ENCODE measurements around the gene MBD5.

DNA sequence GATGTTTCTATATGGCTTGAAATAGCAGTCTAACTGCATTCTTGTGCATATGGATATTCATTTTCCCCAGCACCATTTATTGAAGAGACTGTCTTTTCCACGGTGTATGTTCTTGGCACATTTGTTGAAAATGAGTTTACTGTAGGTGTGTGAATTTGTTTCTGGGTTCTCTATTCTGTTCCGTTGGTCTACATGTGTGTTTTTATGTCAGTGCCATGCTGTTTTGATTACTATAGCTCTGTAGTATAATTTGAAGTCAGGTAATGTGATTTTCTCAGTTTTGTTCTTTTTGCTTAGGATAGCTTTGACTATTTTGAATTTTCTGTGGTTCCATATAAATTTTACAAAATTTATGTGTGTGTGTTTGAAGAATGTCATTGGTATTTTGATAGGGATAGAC lies 201.0 kb downstream of the MBD5 start:
- TF ChIP-seq, protein P1, sequence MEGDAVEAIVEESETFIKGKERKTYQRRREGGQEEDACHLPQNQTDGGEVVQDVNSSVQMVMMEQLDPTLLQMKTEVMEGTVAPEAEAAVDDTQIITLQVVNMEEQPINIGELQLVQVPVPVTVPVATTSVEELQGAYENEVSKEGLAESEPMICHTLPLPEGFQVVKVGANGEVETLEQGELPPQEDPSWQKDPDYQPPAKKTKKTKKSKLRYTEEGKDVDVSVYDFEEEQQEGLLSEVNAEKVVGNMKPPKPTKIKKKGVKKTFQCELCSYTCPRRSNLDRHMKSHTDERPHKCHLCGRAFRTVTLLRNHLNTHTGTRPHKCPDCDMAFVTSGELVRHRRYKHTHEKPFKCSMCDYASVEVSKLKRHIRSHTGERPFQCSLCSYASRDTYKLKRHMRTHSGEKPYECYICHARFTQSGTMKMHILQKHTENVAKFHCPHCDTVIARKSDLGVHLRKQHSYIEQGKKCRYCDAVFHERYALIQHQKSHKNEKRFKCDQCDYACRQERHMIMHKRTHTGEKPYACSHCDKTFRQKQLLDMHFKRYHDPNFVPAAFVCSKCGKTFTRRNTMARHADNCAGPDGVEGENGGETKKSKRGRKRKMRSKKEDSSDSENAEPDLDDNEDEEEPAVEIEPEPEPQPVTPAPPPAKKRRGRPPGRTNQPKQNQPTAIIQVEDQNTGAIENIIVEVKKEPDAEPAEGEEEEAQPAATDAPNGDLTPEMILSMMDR (conservative IDR thresholded peaks at IDR 0.05 in 1 of 2, IDR thresholded peaks at IDR 0.05 in 1 of 2; ENCODE audit: extremely low read depth in 1 of 2, insufficient read depth in 1 of 2, low read depth in 1 of 2, low read length in 2 of 2), result no peak
- no peak for TF ChIP-seq EZH2 (IDR thresholded peaks at IDR 0.05; ENCODE audit: borderline replicate concordance, low read length)

All from mammary epithelial cell (primary cell).